ENCODE results near the gene CHPF. TPM values are rescaled to one million over a fixed set of nuclear protein-coding genes. Genes with fewer than 3 reads are reported as not detected.
A peak's percentile ranks its signal among the peaks of the same experiment; 100 is the strongest.

Gene CHPF
- total RNA-seq, 6 experiments from 2014 or later: 116 to 190 (median 139) TPM

GRCh38 chr2:219556413-219556812 is 12.8 kb upstream of the CHPF start:
- Mint-ChIP-seq H3K4me1 (ENCODE audit: low read depth) (peaks cover 7% of the 10 kb centered on the region; the same call in 1 of the 2 replicates), H3K9me3 (no peaks in the 10 kb centered on the region), H3K27ac (no peak overlapping the region), H3K36me3 (ENCODE audit: low read depth) (no peaks in the 10 kb centered on the region), H3K4me3 (no peak overlapping the region), H3K27me3 (ENCODE audit: insufficient read depth) (no peaks in the 10 kb centered on the region; the same call in none of the 2 replicates)
- no peak for DNase-seq
- TF ChIP-seq, protein P1, sequence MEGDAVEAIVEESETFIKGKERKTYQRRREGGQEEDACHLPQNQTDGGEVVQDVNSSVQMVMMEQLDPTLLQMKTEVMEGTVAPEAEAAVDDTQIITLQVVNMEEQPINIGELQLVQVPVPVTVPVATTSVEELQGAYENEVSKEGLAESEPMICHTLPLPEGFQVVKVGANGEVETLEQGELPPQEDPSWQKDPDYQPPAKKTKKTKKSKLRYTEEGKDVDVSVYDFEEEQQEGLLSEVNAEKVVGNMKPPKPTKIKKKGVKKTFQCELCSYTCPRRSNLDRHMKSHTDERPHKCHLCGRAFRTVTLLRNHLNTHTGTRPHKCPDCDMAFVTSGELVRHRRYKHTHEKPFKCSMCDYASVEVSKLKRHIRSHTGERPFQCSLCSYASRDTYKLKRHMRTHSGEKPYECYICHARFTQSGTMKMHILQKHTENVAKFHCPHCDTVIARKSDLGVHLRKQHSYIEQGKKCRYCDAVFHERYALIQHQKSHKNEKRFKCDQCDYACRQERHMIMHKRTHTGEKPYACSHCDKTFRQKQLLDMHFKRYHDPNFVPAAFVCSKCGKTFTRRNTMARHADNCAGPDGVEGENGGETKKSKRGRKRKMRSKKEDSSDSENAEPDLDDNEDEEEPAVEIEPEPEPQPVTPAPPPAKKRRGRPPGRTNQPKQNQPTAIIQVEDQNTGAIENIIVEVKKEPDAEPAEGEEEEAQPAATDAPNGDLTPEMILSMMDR (IDR thresholded peaks at IDR 0.05): no peak

DNA sequence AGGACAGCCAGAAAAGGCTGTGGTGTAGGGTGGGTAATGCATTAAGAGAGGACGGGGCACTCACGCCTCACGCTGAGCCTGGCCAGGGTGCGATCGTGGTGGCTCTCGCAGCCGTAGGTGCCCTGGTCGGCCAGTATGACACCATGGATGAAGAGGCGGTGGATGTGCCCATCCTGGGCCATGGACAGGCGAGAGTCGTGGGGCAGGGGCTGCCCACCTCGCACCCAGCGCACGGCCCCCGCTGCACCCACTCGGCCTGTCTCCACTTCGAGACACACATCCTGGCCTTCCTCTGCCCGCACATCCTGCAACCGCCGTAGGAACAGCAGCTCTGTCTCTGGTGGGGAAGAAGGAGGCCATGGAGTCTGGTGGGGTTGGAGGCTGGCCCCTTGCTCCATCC is 12.3 kb upstream of the CHPF start:
- DNase-seq: no peak
- TF ChIP-seq, protein P1 (IDR thresholded peaks at IDR 0.05): no peak
- H3K9me3 Mint-ChIP-seq: no peaks in the 10 kb centered on the region
- H3K27me3 Mint-ChIP-seq (ENCODE audit: insufficient read depth): no peaks in the 10 kb centered on the region; the same call in none of the 2 replicates
- no peak overlapping the region for H3K4me3 Mint-ChIP-seq
- H3K27ac Mint-ChIP-seq: no peak overlapping the region
- peaks cover 9% of the 10 kb centered on the region for H3K4me1 Mint-ChIP-seq (ENCODE audit: low read depth)
- H3K36me3 Mint-ChIP-seq (ENCODE audit: low read depth): no peaks in the 10 kb centered on the region

DNA sequence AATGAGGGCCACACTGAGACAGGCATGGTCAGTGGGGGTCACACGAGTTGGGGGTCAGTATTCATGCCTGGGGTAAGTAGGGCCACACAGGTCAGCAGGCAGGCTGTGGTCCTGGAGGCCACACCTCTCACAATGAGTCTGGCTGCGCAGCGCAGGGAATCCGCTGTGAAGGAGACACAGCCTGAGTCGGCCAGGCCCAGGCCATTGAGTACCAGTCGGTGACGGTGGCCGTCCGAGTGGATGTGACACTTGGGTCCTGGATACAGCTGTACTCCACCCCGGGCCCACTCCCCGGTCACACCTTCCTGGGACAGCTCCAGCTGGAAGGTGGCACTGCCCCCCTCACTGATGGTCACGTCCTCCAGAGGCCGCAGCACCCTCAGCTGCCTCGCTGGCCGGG is 10.7 kb upstream of the CHPF start:
- no peak for DNase-seq
- H3K4me1 Mint-ChIP-seq (ENCODE audit: low read depth): peaks cover 6% of the 10 kb centered on the region
- H3K36me3 Mint-ChIP-seq (ENCODE audit: low read depth): no peaks in the 10 kb centered on the region
- H3K27ac Mint-ChIP-seq: no peak overlapping the region
- no peak overlapping the region for H3K4me3 Mint-ChIP-seq
- no peaks in the 10 kb centered on the region; the same call in none of the 2 replicates for H3K27me3 Mint-ChIP-seq (ENCODE audit: insufficient read depth)
- TF ChIP-seq, protein P1 (IDR thresholded peaks at IDR 0.05): no peak
- H3K9me3 Mint-ChIP-seq: no peaks in the 10 kb centered on the region

DNA sequence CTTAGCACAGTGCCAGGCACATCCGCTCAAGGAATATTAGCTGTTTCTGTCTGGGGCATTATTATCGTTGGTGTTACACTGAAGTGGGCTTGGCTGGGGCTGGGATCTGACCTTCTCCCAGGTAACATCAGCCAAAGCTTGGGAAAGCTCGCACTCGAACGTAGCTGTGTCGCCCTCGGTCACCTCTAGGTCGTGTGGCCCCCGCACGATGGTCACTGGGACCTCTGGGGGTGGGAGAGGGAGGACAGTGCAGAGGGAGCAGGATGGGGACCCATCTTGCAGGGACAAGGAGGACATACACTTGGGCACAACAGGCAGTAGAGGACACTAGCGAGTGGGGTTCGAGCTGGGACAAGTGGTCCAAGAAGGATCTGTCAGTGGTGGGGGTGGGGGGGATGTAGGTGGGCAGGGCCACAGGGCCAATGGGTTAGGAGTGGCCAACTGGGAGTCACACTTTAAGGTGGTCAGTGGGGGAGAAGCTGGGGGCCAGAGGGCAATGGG is 9.9 kb upstream of the CHPF start:
- Mint-ChIP-seq H3K36me3 (ENCODE audit: low read depth) (no peaks in the 10 kb centered on the region), H3K27ac (no peak overlapping the region), H3K4me1 (ENCODE audit: low read depth) (peaks cover 6% of the 10 kb centered on the region; the same call in 1 of the 2 replicates), H3K4me3 (peak overlapping the region; percentile 26; the same call in 1 of the 2 replicates), H3K27me3 (ENCODE audit: insufficient read depth) (no peaks in the 10 kb centered on the region; the same call in none of the 2 replicates), H3K9me3 (no peaks in the 10 kb centered on the region)
- no peak for DNase-seq
- TF ChIP-seq, protein P1 (IDR thresholded peaks at IDR 0.05): no peak

DNA sequence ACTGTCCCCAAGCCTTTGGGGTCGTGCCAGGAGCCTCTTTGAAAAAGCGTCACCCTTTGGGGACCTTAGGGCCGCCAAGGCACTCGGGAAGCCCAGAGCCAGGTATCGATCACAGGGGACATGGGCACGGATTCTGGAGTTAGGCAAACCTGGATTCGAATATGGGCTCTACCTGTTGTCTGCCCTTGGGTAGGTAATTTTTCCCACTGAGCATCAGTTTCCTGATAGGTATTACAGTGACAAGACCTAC is 9.5 kb upstream of the CHPF start:
- no peaks in the 10 kb centered on the region; the same call in none of the 2 replicates for H3K27me3 Mint-ChIP-seq (ENCODE audit: insufficient read depth)
- H3K4me3 Mint-ChIP-seq: peak overlapping the region; percentile 26; the same call in 1 of the 2 replicates
- no peaks in the 10 kb centered on the region for H3K9me3 Mint-ChIP-seq
- H3K27ac Mint-ChIP-seq: no peak overlapping the region
- DNase-seq: no peak
- TF ChIP-seq, protein P1 (IDR thresholded peaks at IDR 0.05): no peak
- H3K36me3 Mint-ChIP-seq (ENCODE audit: low read depth): no peaks in the 10 kb centered on the region
- H3K4me1 Mint-ChIP-seq (ENCODE audit: low read depth): peaks cover 6% of the 10 kb centered on the region; the same call in 1 of the 2 replicates

All from HFFc6 (cell line).